OCI-LY3 (cell line): ENCODE measurements around the gene MAP4K2.
"Not testable (repeated sequence)": the region's sequence is repeated elsewhere in the genome, so short reads cannot be mapped to it uniquely, and the experiment has no call there.

Experiments used
- H2AFZ ChIP-seq: fragments of 200-600, 300-600 bp; shearing (Covaris generic); 2 replicates; pipeline ENCODE4 v1.6.0; 2014; ENCODE audit warnings: antibody characterized with exemption, low read depth, low read length
- H3K27ac ChIP-seq: fragments of 200-600, 300-600 bp; sonication (generic); 2 replicates; pipeline ENCODE4 v1.5.1; 2014; ENCODE audit warnings: mild to moderate bottlenecking, low read length, moderate library complexity, mixed read lengths
- H3K27me3 ChIP-seq: fragments of 200-600, 300-600 bp; sonication (generic); 2 replicates; pipeline ENCODE4 v1.6.1; 2014; ENCODE audit warnings: low read depth, low read length, mixed read lengths
- H3K36me3 ChIP-seq: fragments of 200-600, 300-600 bp; sonication (generic); replicated peaks from 2 replicates; pipeline ENCODE3; 2014; ENCODE audit warnings: low read depth, low read length, mixed read lengths
- H3K4me1 ChIP-seq: fragments of 300-600, 200-600 bp; sonication (generic); 2 replicates; pipeline ENCODE4 v1.6.1; 2014; ENCODE audit warnings: low read length, mixed read lengths
- H3K4me2 ChIP-seq: fragments of 200-600, 300-600 bp; sonication (generic); 2 replicates; pipeline ENCODE4 v1.6.1; 2014; ENCODE audit warnings: low read length, mixed read lengths
- H3K4me3 ChIP-seq: fragments of 300-600, 200-600 bp; sonication (generic); 2 replicates; pipeline ENCODE4 v1.5.1; 2014; ENCODE audit warnings: antibody characterized with exemption, mild to moderate bottlenecking, low read length, moderate library complexity
- H3K79me2 ChIP-seq: fragments of 300-600, 200-600 bp; shearing (Covaris generic); 2 replicates; pipeline ENCODE4 v1.6.1; 2014; ENCODE audit warnings: mild to moderate bottlenecking, low read length, mixed read lengths
- H3K9ac ChIP-seq: fragments of 300-600, 200-600 bp; shearing (Covaris generic); 2 replicates; pipeline ENCODE4 v1.6.0; 2014; ENCODE audit warnings: mild to moderate bottlenecking, low read length, moderate library complexity
- H3K9me3 ChIP-seq: fragments of 200-600, 300-600 bp; shearing (Covaris generic); 2 replicates; pipeline ENCODE4 v1.6.1; 2014; ENCODE audit warnings: low read length, mixed read lengths; ENCODE audit not compliant: insufficient read depth
- H4K20me1 ChIP-seq: fragments of 200-600, 300-600 bp; sonication (generic); 2 replicates; pipeline ENCODE4 v1.6.1; 2016; ENCODE audit warnings: low read length, mixed read lengths; ENCODE audit not compliant: insufficient read depth
- CTCF ChIP-seq: fragments of 200-600, 300-600 bp; sonication (generic); IDR thresholded peaks from 2 replicates; pipeline ENCODE4 v1.5.1; 2014; ENCODE audit warnings: antibody characterized with exemption, low read length, low read depth
- EZH2phosphoT487 ChIP-seq: fragments of 200-600 bp; shearing (Covaris generic); IDR thresholded peaks from 2 replicates; pipeline ENCODE4 v1.6.1; 2018; ENCODE audit warnings: antibody characterized with exemption, mixed run types, low read depth

The MAP4K2 gene

GRCh38 chr11:64846998-64847666 lies 44.1 kb upstream of the MAP4K2 start:
- no peaks in the 10 kb centered on the region for H3K79me2 ChIP-seq
- H3K27me3 ChIP-seq: peaks cover 4% of the 10 kb centered on the region; the same call in 1 of the 2 replicates
- H3K4me2 ChIP-seq: peak overlapping the region; percentile 25
- no peaks in the 10 kb centered on the region for H3K36me3 ChIP-seq
- H2AFZ ChIP-seq: no peak overlapping the region
- H4K20me1 ChIP-seq: no peaks in the 10 kb centered on the region
- no peak overlapping the region for H3K4me3 ChIP-seq
- H3K27ac ChIP-seq: no peak overlapping the region
- H3K9ac ChIP-seq: peak overlapping the region; percentile 16; the same call in 1 of the 2 replicates
- H3K4me1 ChIP-seq: peaks cover 60% of the 10 kb centered on the region
- TF ChIP-seq CTCF: peak; percentile 95
- TF ChIP-seq EZH2phosphoT487: no peak
- no peaks in the 10 kb centered on the region for H3K9me3 ChIP-seq

- not testable (repeated sequence) for H3K9me3 ChIP-seq, H3K36me3 ChIP-seq, H3K79me2 ChIP-seq, H3K9ac ChIP-seq, H4K20me1 ChIP-seq, H3K27ac ChIP-seq, H3K27me3 ChIP-seq, H3K4me3 ChIP-seq, H2AFZ ChIP-seq, H3K4me2 ChIP-seq
- peaks cover 47% of the 10 kb centered on the region for H3K4me1 ChIP-seq
These were observed 42.7 kb upstream of the MAP4K2 start for GRCh38 chr11:64845776-64846129.

- Histone ChIP-seq H4K20me1 (no peaks in the 10 kb centered on the region), H3K9ac (peak overlapping the region; percentile 47; the same call in 1 of the 2 replicates), H3K79me2 (no peaks in the 10 kb centered on the region), H3K4me2 (peak overlapping the region; percentile 68), H2AFZ (peak overlapping the region; percentile 79), H3K27ac (no peak overlapping the region), H3K9me3 (no peaks in the 10 kb centered on the region), H3K36me3 (no peaks in the 10 kb centered on the region), H3K27me3 (peaks cover 4% of the 10 kb centered on the region; the same call in 1 of the 2 replicates), H3K4me3 (peak overlapping the region; percentile 79), H3K4me1 (peaks cover 42% of the 10 kb centered on the region)
- no peak for TF ChIP-seq CTCF
- TF ChIP-seq EZH2phosphoT487: no peak
These were observed 42.2 kb upstream of the MAP4K2 start for GRCh38 chr11:64845129-64845775.

GRCh38 chr11:64844330-64845128 lies 41.5 kb upstream of the MAP4K2 start, which contains the start of gene CDC42BPG:
CDC42BPG (minus strand) TSS chr11:64844653; CDS start chr11:64844569, 84 bp downstream.
- Histone ChIP-seq H3K27ac (no peak within 1 kb of the TSS), H3K9me3 (no peaks in the 10 kb centered on the region), H3K4me1 (peaks cover 34% of the 10 kb centered on the region), H3K9ac (peak within 1 kb of the TSS; percentile 47), H3K4me2 (peak within 1 kb of the TSS; percentile 68), H3K36me3 (no peaks in the 10 kb centered on the region), H3K27me3 (peaks cover 4% of the 10 kb centered on the region; the same call in 1 of the 2 replicates), H2AFZ (peak within 1 kb of the TSS; percentile 79), H3K4me3 (peak within 1 kb of the TSS; percentile 79), H3K79me2 (no peaks in the 10 kb centered on the region), H4K20me1 (no peaks in the 10 kb centered on the region)
- TF ChIP-seq CTCF (peak; percentile 60), EZH2phosphoT487 (no peak)
